HT1080 (cell line): ENCODE measurements around the gene AGBL4. TPM values are rescaled to one million over a fixed set of nuclear protein-coding genes. Genes with fewer than 3 reads are reported as not detected.

Experiments used
- DNase-seq: peaks from one replicate; pipeline ENCODE4 v3.0.0-alpha.2; 2015; ENCODE audit warnings: low read depth
- total RNA-seq: library from RNA; depleted of rRNA; stranded (reverse); fragments of >200 nt; shearing (Covaris generic); gene quantifications from 2 replicates; pipeline ENCODE4 v1.2.3, GENCODE V29; 2014

The AGBL4 gene
- total RNA-seq, 1 experiment from 2014 or later = not detected

- DNase-seq = no peak
Observed at GRCh38 chr1:48667782-48668181, 1356.0 kb downstream of the AGBL4 start.

DNA sequence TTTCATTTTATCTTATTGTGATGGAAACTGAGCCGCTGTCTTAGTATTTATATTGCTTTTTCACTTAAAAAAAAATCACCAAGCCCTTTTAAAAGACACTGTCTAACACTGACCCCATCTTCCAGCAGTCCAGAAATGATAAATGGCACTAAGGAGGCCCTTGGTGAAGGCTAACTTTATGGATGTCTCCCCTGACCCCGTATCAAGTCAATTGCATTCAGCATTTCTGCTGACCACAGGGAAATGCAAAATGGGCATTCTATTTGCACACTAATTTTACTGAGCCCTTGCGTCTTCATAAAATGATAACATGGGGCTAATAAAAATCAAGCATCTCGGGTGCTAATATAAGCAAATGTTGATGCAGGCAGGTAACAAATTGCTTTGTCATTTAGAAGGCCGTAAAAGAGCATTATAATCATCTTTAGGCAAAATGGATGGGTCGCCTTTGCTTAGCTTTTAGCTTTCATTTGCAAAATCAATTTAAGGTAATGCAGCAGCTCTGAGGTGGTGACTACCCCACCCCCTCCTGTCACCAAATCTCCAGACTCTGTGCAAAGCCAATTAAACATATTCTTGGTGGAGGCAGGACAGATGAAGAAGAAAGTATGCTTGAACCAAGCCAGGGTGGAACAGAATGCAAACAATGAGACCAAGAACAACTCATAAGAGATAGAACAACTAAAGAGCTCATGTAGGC lies 1357.9 kb downstream of the AGBL4 start:
- DNase-seq = no peak

GRCh38 chr1:48661726-48662463 lies 1361.9 kb downstream of the AGBL4 start:
- no peak for DNase-seq

GRCh38 chr1:48659801-48660200 lies 1364.0 kb downstream of the AGBL4 start:
- DNase-seq = no peak

- DNase-seq = no peak
Observed at GRCh38 chr1:48657413-48657812, 1366.3 kb downstream of the AGBL4 start.

- no peak for DNase-seq
Observed at GRCh38 chr1:48654606-48655210, 1369.0 kb downstream of the AGBL4 start.

DNA sequence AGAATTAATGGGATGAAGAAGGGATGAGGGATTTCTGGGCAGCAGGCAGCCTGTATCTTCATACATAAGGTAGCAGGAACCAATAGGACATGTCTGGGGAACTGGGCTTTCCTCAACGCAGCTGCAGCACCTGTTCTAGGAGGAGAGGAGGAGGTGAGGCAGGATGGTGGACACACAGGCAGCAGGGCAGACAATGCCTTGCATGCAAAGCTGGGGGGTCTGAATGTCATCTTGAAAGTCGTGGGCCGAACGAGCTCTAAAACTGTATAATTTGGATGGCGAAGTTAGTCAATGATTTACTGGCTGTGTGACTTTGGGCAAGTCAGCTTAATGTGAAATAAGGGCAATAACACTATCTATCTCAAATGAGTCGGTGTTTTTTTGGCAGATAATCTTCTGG lies 1371.4 kb downstream of the AGBL4 start:
- no peak for DNase-seq

DNA sequence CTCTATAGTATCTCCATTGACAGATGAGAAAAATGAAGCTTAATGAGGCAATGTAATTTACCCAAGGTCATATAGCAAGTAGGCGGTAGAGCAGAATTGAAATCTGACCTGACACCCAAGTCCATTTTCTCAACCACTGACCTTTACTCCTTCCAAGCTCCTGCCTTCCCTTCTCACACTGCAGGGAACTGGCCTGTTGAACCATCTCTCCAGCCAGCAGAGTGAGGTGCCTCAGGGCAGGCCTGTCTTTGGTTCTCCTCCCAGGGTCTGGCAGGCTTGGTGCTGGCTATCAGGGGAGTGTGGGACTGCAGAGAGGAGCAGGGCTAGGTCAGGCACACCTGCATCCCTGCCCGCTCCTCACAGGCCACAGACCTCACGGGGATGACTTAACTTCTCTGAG lies 1373.9 kb downstream of the AGBL4 start:
- DNase-seq = no peak

DNA sequence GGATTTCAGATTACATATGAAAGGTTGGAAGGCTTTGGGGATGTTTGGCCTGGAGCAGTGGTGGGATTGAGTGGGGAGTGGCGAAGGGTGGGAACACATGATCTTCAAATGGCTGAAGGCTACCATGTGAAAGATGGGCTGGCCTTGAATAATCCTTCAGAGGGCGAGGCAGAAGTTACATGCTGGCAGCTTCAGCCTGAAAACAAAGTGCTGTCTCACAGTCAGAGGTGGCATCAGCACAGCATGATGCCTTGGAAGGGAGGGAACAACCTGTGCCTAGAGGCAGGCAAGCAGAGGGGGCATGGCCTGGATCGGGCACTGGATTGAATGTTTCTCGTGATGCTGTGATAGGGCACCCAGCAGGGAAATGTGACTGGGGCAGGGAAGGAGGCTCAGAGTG lies 1377.9 kb downstream of the AGBL4 start:
- no peak for DNase-seq

GRCh38 chr1:48644905-48645605 lies 1378.7 kb downstream of the AGBL4 start:
- DNase-seq = no peak

DNA sequence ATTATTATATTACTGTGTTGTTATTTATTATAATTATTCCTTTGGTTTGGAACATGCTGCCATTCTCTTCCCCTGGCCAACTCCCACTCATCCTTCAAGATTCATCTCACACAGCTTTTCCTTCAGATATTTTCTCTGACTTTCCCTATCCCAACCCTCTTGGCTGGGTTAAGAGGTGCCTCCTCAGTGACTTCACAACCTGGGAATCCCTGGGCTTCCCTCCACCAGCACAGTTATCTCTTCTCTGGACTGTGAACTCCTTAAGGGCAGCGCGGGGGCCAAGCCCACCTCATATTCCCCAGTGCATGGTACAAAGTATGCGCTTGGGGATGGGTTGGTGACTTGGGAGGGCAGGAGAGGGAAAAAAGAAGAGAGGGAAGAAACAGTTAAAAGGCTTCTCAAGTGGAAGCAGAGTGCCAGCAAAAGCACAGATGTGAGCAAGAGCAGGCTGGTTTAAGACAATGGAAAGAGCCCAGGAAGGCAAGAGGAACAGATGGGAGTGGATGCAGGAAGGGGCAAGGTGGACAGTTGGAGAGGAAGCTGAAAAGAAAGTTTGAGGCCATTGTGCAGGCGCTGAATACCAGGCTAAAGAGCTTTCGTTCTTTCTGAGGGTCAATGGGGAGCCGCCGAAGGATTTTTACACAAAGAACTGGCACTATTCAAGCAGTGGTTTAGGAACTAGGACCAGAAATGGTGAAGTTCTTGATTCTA lies 1379.4 kb downstream of the AGBL4 start:
- DNase-seq = no peak

- no peak for DNase-seq
Observed at GRCh38 chr1:48643193-48643592, 1380.6 kb downstream of the AGBL4 start.

DNA sequence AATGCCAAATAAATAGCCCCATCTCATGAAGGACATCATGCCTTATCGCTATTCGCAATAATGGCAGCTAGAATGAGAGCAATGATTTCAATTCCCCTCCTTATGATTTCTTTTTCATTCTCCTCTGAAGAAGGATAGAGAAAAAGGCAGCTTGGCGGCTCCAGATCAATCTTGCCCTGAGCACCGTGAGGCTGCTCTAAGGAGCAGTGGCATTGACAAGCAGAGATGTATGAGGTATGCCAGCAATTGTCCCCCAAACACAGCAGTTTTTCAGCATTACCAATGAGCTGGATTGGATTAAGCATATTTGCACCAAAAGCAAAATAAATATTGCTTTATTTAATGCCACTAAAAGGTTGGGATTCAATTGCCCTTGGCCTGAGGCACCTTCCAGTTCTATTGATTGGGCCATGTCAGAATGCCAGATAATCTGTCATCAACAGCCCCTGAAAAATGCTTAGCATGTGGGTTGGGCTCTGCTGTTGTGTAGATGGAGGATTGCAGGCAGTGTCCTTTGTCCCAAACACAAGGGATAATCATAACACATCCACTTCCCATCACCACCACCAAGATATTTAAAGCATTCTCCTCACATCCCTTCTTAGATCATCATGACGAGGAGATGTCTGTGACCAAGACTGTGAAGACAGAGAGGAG lies 1382.8 kb downstream of the AGBL4 start:
- no peak for DNase-seq

- no peak for DNase-seq
Observed at GRCh38 chr1:48629867-48630266, 1393.9 kb downstream of the AGBL4 start.

GRCh38 chr1:48627486-48627885 lies 1396.3 kb downstream of the AGBL4 start:
- no peak for DNase-seq

GRCh38 chr1:48619539-48619938 lies 1404.2 kb downstream of the AGBL4 start:
- peak; percentile 70 for DNase-seq

DNA sequence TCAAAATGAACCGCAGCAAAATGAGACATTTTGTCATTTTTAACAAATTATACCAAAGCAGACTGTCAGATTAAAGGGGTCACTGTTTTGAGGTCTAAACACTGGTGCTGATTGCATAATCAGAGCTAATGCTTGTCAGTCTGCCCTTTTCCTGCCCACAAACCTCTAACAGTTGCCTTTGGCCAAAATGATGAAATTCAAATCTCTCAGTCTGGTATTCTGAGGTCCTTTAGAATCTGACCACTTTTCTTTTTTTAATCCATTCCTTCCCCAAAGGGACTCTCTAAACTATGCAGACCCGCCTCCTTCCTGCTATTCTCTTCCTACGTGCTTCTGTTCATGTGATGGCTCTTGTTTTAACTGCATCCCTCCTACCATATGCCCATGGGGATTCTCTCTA lies 1406.5 kb downstream of the AGBL4 start:
- peak; percentile 65 for DNase-seq

DNA sequence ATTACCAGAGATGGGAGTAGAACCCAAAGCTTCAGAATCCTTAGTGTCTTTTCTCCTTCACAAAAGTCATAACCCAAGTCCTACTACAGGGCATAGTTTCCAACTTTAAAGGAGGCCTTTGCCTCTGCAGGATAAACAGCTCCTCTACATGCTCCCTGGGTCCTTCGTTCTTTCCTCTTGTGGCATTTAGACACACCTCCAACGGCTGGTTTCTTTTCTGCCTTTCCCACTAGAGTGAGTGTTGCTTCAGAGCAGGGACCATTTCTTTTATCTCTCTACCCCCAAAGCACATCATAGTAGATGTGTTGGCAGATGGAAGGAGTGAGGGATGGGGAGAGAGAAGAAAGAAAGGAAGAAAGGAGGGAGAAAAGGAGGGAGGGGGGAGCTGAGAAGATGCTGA lies 1407.0 kb downstream of the AGBL4 start:
- no peak for DNase-seq

GRCh38 chr1:48611841-48612240 lies 1411.9 kb downstream of the AGBL4 start:
- DNase-seq = no peak

DNA sequence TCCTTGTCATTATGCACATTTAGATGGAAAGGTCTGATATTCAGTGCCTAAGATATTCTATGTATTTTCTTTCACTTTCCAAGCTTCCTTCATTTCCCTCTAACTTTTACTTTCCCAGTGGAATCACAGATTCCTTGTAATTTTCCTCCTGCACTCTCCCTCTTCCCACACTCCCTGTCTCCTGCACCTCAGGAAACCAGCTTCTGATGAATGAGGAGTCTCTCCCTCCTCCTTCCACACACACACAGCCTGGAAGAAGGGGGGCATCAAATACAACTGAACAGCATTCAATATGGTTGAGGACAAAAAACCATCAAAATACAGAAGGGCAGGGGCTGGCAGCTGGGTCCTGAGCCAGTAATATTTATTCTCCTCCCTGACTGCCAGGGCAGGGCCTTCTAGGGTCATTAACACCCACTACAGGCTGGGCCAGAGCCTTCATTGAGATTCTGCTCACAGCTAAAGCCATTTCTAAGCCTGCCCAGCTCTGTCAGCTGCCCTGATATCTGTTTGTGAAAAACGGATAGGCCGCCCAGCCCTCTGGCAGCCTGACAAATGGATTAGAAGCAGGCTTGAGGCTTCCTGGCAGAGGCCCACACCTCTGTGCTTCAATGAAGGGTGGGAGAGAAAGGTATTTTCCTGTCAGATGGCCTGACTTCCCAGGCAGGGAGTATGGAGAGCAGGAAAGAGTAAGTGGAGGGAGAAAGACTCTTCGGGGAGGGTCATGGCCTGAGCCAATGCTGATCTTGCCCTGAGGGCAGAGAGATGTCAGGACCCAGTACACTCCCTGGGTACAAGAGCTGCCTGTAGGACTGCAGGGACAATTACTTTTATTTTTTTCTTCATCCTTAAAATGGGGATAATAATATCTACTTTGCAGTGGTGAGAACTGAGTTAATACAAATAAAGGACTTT lies 1412.9 kb downstream of the AGBL4 start:
- DNase-seq = no peak
